Measurements from ENCODE around the gene POGZ.

Gene POGZ

GRCh38 chr1:151419819-151420218 lies 39.5 kb downstream of the POGZ start:
- Mint-ChIP-seq H3K4me1 (no peaks in the 10 kb centered on the region), H3K4me3 (no peak overlapping the region), H3K27ac (no peak overlapping the region), H3K9me3 (no peaks in the 10 kb centered on the region), H3K27me3 (ENCODE audit: low read depth) (no peaks in the 10 kb centered on the region), H3K36me3 (ENCODE audit: low read depth) (peaks cover 74% of the 10 kb centered on the region)
- no peak for TF ChIP-seq CTCF (IDR thresholded peaks at IDR 0.05; ENCODE audit: unreplicated experiment in 3 of 3)

GRCh38 chr1:151418081-151418480 lies 41.2 kb downstream of the POGZ start:
- no peak for TF ChIP-seq CTCF (IDR thresholded peaks at IDR 0.05; ENCODE audit: unreplicated experiment in 3 of 3)
- Mint-ChIP-seq H3K9me3 (no peaks in the 10 kb centered on the region), H3K4me3 (no peak overlapping the region), H3K27me3 (ENCODE audit: low read depth) (no peaks in the 10 kb centered on the region), H3K27ac (no peak overlapping the region), H3K36me3 (ENCODE audit: low read depth) (peaks cover 69% of the 10 kb centered on the region), H3K4me1 (no peaks in the 10 kb centered on the region)

- TF ChIP-seq CTCF (IDR thresholded peaks at IDR 0.05; ENCODE audit: unreplicated experiment in 3 of 3), result no peak
- Mint-ChIP-seq H3K9me3 (no peaks in the 10 kb centered on the region), H3K4me1 (no peaks in the 10 kb centered on the region), H3K4me3 (no peak overlapping the region), H3K36me3 (ENCODE audit: low read depth) (peaks cover 69% of the 10 kb centered on the region), H3K27ac (no peak overlapping the region), H3K27me3 (ENCODE audit: low read depth) (no peaks in the 10 kb centered on the region)
These were observed 43.1 kb downstream of the POGZ start for GRCh38 chr1:151416231-151416630.

GRCh38 chr1:151411884-151412283 lies 47.4 kb downstream of the POGZ start:
- Mint-ChIP-seq H3K4me1 (no peaks in the 10 kb centered on the region), H3K4me3 (no peak overlapping the region), H3K27ac (no peak overlapping the region), H3K27me3 (ENCODE audit: low read depth) (no peaks in the 10 kb centered on the region), H3K9me3 (no peaks in the 10 kb centered on the region), H3K36me3 (ENCODE audit: low read depth) (peaks cover 79% of the 10 kb centered on the region)
- no peak for TF ChIP-seq CTCF (IDR thresholded peaks at IDR 0.05; ENCODE audit: unreplicated experiment in 3 of 3)

- Mint-ChIP-seq H3K27me3 (ENCODE audit: low read depth) (no peaks in the 10 kb centered on the region), H3K36me3 (ENCODE audit: low read depth) (peaks cover 84% of the 10 kb centered on the region), H3K4me3 (no peak overlapping the region)
These were observed 50.4 kb downstream of the POGZ start for GRCh38 chr1:151408891-151409290.

More at GRCh38 chr1:151408891-151409290, 50.4 kb downstream of the POGZ start:
- Mint-ChIP-seq H3K27ac (no peak overlapping the region), H3K9me3 (no peaks in the 10 kb centered on the region), H3K4me1 (no peaks in the 10 kb centered on the region)
- no peak for TF ChIP-seq CTCF (IDR thresholded peaks at IDR 0.05; ENCODE audit: unreplicated experiment in 3 of 3)
